PC-3 (cell line): ENCODE measurements around the gene PHF12. TPM values are rescaled to one million over a fixed set of nuclear protein-coding genes. Genes with fewer than 3 reads are reported as not detected.

ENCODE experiments used
- ATAC-seq: fragments of 200-7000 bp; cut with Tn5 transposase; 2 replicates; pipeline ENCODE4 v1.9.1; 2020; ENCODE audit warnings: mild to moderate bottlenecking, moderate library complexity
- BruUV-seq: library from RNA; stranded (reverse); fragments of 400-500 nt; replicated peaks from 2 replicates; lab custom pipeline; 2021; lab: Mats Ljungman, UMichigan
- CTCF ChIA-PET: fragments of 300-600 bp; sonication (Branson Sonifier 250); formaldehyde crosslinking; loops from one replicate; lab custom pipeline; 2022; ENCODE audit warnings: antibody characterized with exemption; lab: Charles Lee
- POLR2A ChIA-PET: fragments of 300-600 bp; sonication (Branson Sonifier 250); formaldehyde crosslinking; loops from one replicate; lab custom pipeline; 2022; ENCODE audit warnings: antibody characterized with exemption; ENCODE audit not compliant: unreplicated experiment; lab: Charles Lee
- DNase-seq: peaks from one replicate; pipeline ENCODE4 v3.0.0-alpha.2; 2015
- H2AFZ ChIP-seq: fragments of 300-600 bp; sonication (generic); 2 replicates; pipeline ENCODE4 v1.6.0; 2016; ENCODE audit warnings: antibody characterized with exemption, low read length
- H3F3A ChIP-seq: fragments of 300-600 bp; sonication (generic); one replicate; pipeline ENCODE4 v1.6.0; 2017; ENCODE audit warnings: antibody characterized with exemption, low read length, control low read depth, mild to moderate bottlenecking; ENCODE audit not compliant: unreplicated experiment
- H3K27ac ChIP-seq: fragments of 300-600 bp; sonication (generic); 2 replicates; pipeline ENCODE4 v1.5.1; 2016; ENCODE audit warnings: mild to moderate bottlenecking, low read length
- H3K27me3 ChIP-seq: fragments of 300-600 bp; sonication (generic); 2 replicates; pipeline ENCODE4 v1.6.1; 2016; ENCODE audit warnings: low read length, mixed read lengths
- H3K36me3 ChIP-seq: fragments of 300-600 bp; sonication (generic); 2 replicates; pipeline ENCODE4 v1.6.1; 2016; ENCODE audit warnings: low read depth, mixed run types, low read length, mixed read lengths
- H3K4me1 ChIP-seq: fragments of 300-600 bp; sonication (generic); 2 replicates; pipeline ENCODE4 v1.5.1; 2016; ENCODE audit warnings: low read length; ENCODE audit not compliant: insufficient read depth
- H3K4me2 ChIP-seq: fragments of 300-600 bp; sonication (generic); 2 replicates; pipeline ENCODE4 v1.6.0; 2016; ENCODE audit warnings: low read length
- H3K4me3 ChIP-seq: fragments of 300-600 bp; sonication (generic); 2 replicates; pipeline ENCODE4 v1.5.1; 2016; ENCODE audit warnings: mild to moderate bottlenecking, low read length, mixed read lengths
- H3K79me2 ChIP-seq: fragments of 300-600 bp; sonication (generic); 2 replicates; pipeline ENCODE4 v1.6.1; 2017; ENCODE audit warnings: low read length, mixed read lengths
- H3K9ac ChIP-seq: fragments of 300-600 bp; sonication (generic); 2 replicates; pipeline ENCODE4 v1.6.0; 2016; ENCODE audit warnings: mild to moderate bottlenecking, low read length
- H3K9me2 ChIP-seq: fragments of 300-600 bp; sonication (generic); replicated peaks from 2 replicates; pipeline ENCODE4 v1.6.1; 2016; ENCODE audit warnings: mixed run types, low read length, mixed read lengths
- H3K9me3 ChIP-seq: fragments of 300-600 bp; sonication (generic); 2 replicates; pipeline ENCODE4 v1.6.1; 2016; ENCODE audit warnings: low read length, mixed read lengths
- H4K20me1 ChIP-seq: fragments of 300-600 bp; sonication (generic); 2 replicates; pipeline ENCODE4 v1.6.1; 2016; ENCODE audit warnings: low read length, mixed read lengths
- EZH2 ChIP-seq: fragments of 300-600 bp; sonication (generic); IDR thresholded peaks from one replicate; pipeline ENCODE4 v1.6.1; 2017; ENCODE audit warnings: antibody characterized with exemption, mild to moderate bottlenecking, low read length; ENCODE audit not compliant: unreplicated experiment
- EZH2phosphoT487 ChIP-seq: fragments of 300-600 bp; sonication (generic); IDR thresholded peaks from 2 replicates; pipeline ENCODE4 v1.6.1; 2018; ENCODE audit warnings: mild to moderate bottlenecking, antibody characterized with exemption, low read length, borderline replicate concordance
- intact Hi-C: fragments of 100-400 bp; cut with micrococcal nuclease; formaldehyde crosslinking; loops from 2 replicates; pipeline ENCODE4 v1.9.0; 2023
- total RNA-seq: library from RNA; depleted of rRNA; stranded (reverse); fragments of >200 nt; gene quantifications from 2 replicates; pipeline ENCODE4 v1.2.3, GENCODE V29; 2014
- TF ChIP-seq, protein P1 (sequence below): fragments of 300-600 bp; sonication (generic); conservative IDR thresholded peaks from 2 replicates; pipeline ENCODE4 v1.5.1; 2017; ENCODE audit warnings: antibody characterized with exemption, low read depth, mild to moderate bottlenecking, low read length

Gene PHF12
- total RNA-seq, 1 experiment from 2014 or later, result 25.0 TPM

DNA sequence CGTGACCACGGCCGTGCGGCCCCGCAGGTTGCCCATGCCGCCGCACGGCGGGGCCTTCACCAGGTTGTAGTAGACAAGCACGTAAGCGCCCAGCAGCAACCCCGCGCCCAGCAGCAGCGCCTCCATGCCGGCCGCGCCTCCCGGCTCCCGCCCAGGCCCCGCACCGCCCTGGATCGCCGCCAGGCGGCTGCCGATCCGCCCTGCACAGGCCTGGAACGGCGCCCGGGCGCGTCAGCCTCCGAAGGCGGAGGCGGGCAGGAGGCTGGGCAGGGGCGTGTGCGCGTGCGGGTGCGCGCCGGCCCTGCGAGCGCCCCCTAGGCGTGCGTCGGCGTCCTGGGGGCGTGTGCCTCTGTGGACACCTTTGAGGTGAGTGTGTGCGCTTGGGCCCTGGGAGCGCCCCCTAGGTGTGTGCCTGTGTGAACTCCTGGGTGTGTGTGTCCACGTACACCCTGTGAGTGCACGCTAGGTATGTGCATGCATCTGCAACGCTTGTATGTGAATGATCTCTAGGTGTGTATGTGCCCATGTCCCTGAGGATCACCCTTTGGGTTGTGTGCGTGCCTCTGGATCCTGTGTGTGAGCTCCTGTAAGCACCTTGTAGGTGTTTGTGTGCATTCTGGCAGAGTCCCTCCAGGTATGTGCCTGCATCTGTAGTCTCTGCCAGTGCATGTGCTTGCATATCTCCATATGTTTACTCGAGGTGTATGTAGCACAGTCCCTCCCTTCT lies 48.3 kb downstream of the PHF12 start, which contains the start of gene DHRS13:
Gene DHRS13, minus strand, starts transcription at position 261 of the 727 bp plus-strand sequence. Its CDS starts 135 bp downstream, at position 126.
- no TSS peak for BruUV-seq

DNA sequence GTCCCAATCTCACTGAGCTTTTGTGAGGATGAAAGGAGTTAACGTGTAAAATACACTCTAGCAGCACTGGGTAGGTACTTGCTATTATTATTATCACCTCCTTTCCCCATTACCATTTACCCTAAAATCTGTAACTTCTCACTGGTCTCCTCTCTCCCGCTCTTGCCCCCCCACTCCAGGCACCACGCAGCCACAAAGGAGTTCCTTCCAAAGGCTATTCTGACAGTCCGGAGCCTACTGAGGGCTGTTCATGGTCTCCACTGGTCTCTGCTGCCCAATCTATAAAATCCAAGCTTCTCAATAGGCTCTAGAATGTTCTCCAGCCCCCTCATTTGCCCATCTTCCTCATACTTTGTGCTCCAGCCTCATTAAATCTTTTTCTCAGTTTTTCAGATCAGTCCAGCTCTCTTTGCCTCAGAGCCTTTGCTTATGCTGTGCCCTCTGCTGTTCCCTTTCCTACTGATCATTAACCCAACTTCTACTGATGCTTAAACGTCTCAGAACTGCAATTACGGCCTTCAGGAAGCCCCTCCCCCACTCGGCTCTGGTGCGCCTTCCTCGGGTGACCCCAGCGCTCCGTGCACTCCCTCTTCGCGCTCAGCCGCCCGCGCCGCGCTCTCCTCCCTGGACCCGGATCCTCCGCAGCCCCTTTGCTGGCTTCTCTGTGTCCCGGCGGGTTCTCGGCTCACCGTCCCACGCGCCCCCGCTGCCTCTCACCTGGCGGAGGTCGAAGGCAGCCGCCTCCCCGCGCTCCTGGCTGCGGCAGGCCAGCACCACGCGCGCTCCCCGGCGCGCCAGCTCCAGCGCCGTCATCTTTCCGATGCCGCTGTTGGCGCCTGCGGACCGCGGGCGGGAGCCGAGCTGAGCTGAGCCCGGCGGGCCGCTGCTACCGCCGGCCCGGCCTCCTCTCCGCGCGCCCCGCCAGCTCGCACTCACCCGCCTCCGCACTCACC lies 49.2 kb downstream of the PHF12 start:
- Histone ChIP-seq H3K9ac (peak overlapping the region; percentile 53), H3K4me3 (peak overlapping the region; percentile 78), H4K20me1 (no peaks in the 10 kb centered on the region), H3K27me3 (no peaks in the 10 kb centered on the region), H3F3A (no peaks in the 10 kb centered on the region), H3K27ac (no peak overlapping the region), H3K9me2 (no peaks in the 10 kb centered on the region), H2AFZ (peak overlapping the region; percentile 83), H3K9me3 (no peaks in the 10 kb centered on the region), H3K36me3 (peaks cover 9% of the 10 kb centered on the region; the same call in 1 of the 2 replicates), H3K4me1 (peaks cover 14% of the 10 kb centered on the region), H3K79me2 (0 out of 2 replicates have a peak, but pooled peaks cover 2% of the 10 kb centered on the region), H3K4me2 (peak overlapping the region; percentile 83)
- ATAC-seq, result peak; percentile 46
- intact Hi-C loops, result loop anchor here (5.0 to 10.0 kb wide), 3 partner anchors 45 to 177 kb away; partner anchors contain the start of genes FAM222B, NEK8 and TLCD1
- ChIA-PET CTCF (interaction anchor here (0.9 kb wide), 1 partner anchor 44 kb away, joined by 3 read pairs; no protein-coding TSS in a partner anchor), POLR2A (interaction anchor here (0.6 kb wide), 1 partner anchor 175 kb away, joined by 18 read pairs; no protein-coding TSS in a partner anchor)
- TF ChIP-seq, protein P1, sequence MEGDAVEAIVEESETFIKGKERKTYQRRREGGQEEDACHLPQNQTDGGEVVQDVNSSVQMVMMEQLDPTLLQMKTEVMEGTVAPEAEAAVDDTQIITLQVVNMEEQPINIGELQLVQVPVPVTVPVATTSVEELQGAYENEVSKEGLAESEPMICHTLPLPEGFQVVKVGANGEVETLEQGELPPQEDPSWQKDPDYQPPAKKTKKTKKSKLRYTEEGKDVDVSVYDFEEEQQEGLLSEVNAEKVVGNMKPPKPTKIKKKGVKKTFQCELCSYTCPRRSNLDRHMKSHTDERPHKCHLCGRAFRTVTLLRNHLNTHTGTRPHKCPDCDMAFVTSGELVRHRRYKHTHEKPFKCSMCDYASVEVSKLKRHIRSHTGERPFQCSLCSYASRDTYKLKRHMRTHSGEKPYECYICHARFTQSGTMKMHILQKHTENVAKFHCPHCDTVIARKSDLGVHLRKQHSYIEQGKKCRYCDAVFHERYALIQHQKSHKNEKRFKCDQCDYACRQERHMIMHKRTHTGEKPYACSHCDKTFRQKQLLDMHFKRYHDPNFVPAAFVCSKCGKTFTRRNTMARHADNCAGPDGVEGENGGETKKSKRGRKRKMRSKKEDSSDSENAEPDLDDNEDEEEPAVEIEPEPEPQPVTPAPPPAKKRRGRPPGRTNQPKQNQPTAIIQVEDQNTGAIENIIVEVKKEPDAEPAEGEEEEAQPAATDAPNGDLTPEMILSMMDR, result no peak
- TF ChIP-seq EZH2phosphoT487, result no peak
- no peak for TF ChIP-seq EZH2
- no peak for DNase-seq
- no TSS peak for BruUV-seq

More for the DNA sequence above, 48.3 kb downstream of the PHF12 start, which contains the start of gene DHRS13:
- peak within 1 kb of the TSS; percentile 83 for H2AFZ ChIP-seq
- H3K27ac ChIP-seq, result no peak within 1 kb of the TSS
- ChIA-PET POLR2A (interaction anchor here (0.5 kb wide), 1 partner anchor 14 kb away, joined by 4 read pairs; no protein-coding TSS in a partner anchor), CTCF (interaction anchor here (0.6 to 0.9 kb wide), 2 partner anchors 43 to 139 kb away, joined by 3 to 8 read pairs; no protein-coding TSS in a partner anchor)
- H4K20me1 ChIP-seq, result no peaks in the 10 kb centered on the region
- H3K9ac ChIP-seq, result peak within 1 kb of the TSS; percentile 53
- intact Hi-C loops, result loop anchor here (5.0 to 10.0 kb wide), 3 partner anchors 44 to 178 kb away; partner anchors contain the start of genes FAM222B, NEK8 and TLCD1
- H3K4me1 ChIP-seq, result peaks cover 11% of the 10 kb centered on the region
- DNase-seq (peak; percentile 92), ATAC-seq (peak; percentile 91)
- H3K4me3 ChIP-seq, result peak within 1 kb of the TSS; percentile 78
- no peaks in the 10 kb centered on the region for H3K9me2 ChIP-seq
- H3K4me2 ChIP-seq, result peak within 1 kb of the TSS; percentile 83
- no peaks in the 10 kb centered on the region for H3K9me3 ChIP-seq
- peaks cover 14% of the 10 kb centered on the region; the same call in 1 of the 2 replicates for H3K36me3 ChIP-seq
- TF ChIP-seq EZH2 (no peak), EZH2phosphoT487 (peak; percentile 88)
- TF ChIP-seq, protein P1, result peak; percentile 88
- no peaks in the 10 kb centered on the region for H3K79me2 ChIP-seq
- no peaks in the 10 kb centered on the region for H3K27me3 ChIP-seq
- H3F3A ChIP-seq, result no peaks in the 10 kb centered on the region
